Hematopoietic multipotent progenitor cell treated with erythropoietin and hydrocortisone succinate and interleukin-3 and kit ligand, for 6 days (in vitro differentiated cells): Measurements from ENCODE around the gene EXTL1.

Experiments used
- DNase-seq: peaks from one replicate; pipeline ENCODE4 v3.0.0-alpha.2; 2015

Gene EXTL1

DNA sequence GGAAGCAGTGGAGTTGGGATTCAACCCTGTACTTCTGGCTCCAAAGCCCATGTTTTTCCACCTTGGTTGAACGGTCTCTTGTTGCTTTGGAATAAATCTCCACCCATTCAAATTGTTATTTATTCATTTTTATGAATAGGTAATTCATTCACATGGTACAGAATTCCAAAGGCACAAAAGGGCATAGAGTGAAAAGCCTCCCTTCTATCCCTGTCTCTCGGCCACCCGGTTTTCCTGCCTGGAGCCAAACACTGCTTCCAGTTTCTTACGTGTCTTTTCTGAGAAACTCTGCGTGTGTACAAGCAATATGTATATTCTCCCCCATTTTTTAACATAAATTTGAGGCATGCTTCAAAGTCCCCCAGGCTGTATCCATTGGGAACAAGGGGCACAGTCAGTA lies 3.9 kb downstream of the EXTL1 start:
- no peak for DNase-seq

- no peak for DNase-seq
Measured at GRCh38 chr1:26027716-26028489, 6.3 kb downstream of the EXTL1 start.

DNA sequence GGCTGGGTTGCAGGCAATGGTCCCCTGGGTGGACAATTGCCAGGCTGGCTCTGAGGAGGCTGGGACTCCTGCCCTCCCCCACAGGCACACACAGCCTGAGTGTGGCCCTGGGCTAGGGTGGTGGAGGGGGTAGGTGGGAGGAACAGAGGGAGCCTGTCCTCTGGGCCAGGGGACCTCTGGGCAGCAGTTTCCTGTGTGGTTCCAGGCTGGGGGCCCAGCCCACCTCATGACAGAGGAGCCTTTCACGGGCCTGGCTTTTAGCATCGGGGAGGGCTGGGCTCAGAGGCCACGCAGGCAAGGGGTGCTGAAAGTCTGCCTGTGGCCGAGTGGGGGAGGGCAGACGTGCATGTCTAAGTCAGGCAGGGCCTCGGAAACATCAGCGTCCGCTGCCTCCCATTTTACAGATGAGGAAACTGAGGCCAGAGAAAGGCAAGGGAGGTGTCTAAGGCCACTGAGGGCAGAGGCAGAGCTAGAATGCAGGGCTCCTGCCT lies 7.0 kb downstream of the EXTL1 start:
- no peak for DNase-seq

GRCh38 chr1:26029054-26029863 lies 7.7 kb downstream of the EXTL1 start:
- no peak for DNase-seq

- peak; percentile 41 for DNase-seq
Measured at GRCh38 chr1:26029864-26030481, 8.4 kb downstream of the EXTL1 start.

DNA sequence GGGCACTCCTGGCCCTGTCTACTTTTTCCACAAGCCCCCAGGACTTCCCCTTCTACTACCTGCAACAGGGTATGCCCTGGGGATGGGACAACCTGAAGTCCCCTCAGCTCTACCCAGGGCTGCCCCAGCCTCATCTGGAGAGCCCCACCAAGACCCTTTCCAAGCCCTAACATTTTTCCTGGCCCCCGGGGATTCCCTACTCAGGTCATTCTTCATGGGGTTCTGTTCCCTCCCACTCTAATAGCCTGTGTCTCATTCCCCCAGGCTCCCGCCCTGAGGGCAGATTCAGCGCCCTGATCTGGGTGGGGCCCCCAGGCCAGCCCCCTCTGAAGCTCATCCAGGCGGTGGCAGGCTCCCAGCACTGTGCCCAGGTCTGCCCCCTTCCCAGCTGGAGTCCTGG lies 9.6 kb downstream of the EXTL1 start:
- DNase-seq = no peak

DNA sequence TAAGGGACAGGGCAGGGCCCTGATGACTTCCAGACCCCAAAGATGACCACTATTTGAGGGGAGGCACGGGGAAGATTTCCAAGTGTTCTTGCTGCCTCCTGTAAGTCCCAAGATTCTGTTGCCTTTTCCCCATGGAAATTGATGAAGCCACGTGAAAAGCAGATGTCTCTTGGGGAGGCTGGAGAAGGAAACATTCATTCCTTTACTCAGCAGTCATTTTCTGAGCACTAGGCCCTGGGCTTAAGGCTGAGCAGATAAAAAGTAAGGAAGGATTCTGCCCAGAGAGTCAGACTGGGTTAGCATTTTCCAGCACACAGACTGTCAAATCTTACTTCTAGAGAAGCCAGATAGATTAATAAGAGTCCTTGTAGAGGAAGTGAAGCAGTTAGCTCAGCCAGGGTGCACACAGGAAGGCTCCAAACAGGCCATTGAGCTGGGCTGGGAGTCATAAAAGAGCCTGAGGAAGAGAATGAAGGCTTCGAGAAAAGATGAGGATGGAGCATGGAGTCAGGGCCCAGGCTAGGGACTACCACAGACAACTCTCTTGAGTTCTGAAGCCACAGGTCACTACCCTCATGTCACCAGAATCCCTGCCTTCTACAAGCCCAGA lies 10.1 kb downstream of the EXTL1 start:
- no peak for DNase-seq

DNA sequence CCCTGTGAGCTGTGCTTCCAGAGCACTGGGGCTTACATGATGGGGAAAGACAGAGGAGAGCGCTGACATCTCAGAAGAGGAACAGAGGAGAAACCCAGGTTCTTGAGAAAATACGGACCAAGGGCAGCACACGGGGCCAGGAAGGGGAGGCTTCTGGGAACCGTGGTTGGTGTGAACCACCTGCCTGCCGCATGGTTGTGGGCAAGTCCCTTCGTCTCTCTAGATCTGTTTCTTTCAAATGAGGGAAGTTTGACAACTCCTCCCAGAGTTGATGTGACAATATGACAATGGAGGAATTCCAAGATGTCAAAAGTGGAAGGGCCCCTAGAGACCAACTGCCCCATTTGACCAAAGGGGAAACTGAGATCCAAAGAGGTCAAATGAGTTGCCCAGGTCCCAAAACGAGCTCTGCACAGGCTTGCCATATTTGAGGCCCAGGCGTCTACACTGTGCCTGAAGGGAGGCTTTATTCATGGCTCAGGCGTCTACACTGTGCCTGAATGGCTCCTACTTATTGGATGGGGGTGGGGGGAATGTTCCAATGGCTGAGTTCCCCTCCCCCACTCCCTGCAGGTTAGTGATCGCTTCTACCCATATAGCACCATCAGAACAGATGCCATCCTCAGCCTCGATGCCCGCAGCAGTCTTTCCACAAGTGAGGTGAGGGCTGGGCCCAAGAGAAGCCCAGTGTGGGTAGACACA lies 11.2 kb downstream of the EXTL1 start:
- no peak for DNase-seq

- no peak for DNase-seq
Measured at GRCh38 chr1:26034504-26035202, 13.1 kb downstream of the EXTL1 start.

- DNase-seq = peak; percentile 98
Measured at GRCh38 chr1:26035203-26035958, 13.8 kb downstream of the EXTL1 start.

GRCh38 chr1:26035959-26036755 lies 14.6 kb downstream of the EXTL1 start:
- peak; percentile 77 for DNase-seq

- DNase-seq = no peak
Measured at GRCh38 chr1:26036756-26037281, 15.2 kb downstream of the EXTL1 start.

GRCh38 chr1:26037904-26038303 lies 16.3 kb downstream of the EXTL1 start:
- DNase-seq = no peak

DNA sequence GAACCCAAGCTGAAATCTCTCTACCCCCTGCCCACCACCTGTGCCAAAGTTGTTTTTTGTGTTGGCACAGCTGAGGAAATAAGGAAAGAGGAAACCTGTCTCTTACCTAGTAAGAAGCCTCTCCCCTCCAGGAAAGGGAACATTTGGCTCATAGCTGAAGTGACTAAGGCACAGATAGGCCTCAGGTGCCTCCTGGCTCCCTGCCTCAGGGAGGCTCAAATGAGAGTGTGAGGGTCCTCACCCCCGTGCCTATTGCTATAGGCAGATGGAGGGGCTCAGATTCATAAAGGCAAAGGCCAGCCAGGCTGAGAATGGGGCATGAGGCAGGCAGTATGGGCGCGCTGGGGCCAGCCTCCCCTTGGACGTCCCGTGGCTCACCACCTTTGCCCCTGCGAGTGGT lies 16.9 kb downstream of the EXTL1 start:
- DNase-seq = no peak

- no peak for DNase-seq
Measured at GRCh38 chr1:26038904-26039303, 17.3 kb downstream of the EXTL1 start.

- DNase-seq = no peak
Measured at GRCh38 chr1:26041401-26041800, 19.8 kb downstream of the EXTL1 start.

DNA sequence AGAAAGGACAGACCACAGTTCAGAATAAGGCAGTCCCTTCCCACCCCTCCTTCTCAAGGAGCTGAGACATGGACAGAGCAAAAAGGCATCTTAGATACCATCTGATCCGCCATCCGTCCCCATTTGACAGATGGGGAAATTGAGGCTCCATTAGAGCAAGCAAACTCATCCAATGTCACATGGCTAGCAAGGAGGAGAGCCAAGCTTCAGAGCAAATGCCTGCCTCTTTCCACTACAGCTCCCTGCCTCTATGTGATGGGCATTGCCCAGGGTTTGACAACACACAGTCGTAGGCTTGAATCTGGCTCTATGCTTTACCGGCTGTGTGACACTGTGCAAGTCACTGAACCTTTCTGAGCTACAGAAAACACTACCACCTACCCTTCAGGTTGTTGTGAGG lies 20.4 kb downstream of the EXTL1 start:
- no peak for DNase-seq

DNA sequence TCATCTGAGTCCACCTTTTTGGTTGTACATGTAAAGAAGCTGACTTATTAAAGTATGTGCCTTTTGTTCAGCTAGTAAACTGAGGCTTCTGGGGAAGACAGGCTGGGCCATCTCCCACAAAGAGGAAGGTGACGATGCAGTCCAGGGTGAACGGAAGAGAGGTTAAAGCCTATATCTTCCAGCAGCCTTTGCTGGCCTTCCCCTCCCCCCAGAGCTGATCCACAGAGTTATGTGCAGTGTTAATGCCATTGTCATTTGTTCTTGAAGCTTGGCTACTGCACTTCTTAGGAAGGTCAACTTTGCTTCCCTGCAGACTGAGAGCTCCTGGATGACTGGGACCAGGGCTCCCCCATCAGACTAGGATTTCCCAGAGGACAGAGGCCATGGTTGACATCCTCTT lies 22.2 kb downstream of the EXTL1 start:
- DNase-seq = no peak

GRCh38 chr1:26044414-26044813 lies 22.8 kb downstream of the EXTL1 start:
- no peak for DNase-seq
